ENCODE results near the gene NTN5. TPM values are rescaled to one million over a fixed set of nuclear protein-coding genes. Genes with fewer than 3 reads are reported as not detected.

Gene NTN5
- total and polyA plus RNA-seq, 8 donors, result 0.12 to 1.8 (median 0.25) TPM; not detected in 1

DNA sequence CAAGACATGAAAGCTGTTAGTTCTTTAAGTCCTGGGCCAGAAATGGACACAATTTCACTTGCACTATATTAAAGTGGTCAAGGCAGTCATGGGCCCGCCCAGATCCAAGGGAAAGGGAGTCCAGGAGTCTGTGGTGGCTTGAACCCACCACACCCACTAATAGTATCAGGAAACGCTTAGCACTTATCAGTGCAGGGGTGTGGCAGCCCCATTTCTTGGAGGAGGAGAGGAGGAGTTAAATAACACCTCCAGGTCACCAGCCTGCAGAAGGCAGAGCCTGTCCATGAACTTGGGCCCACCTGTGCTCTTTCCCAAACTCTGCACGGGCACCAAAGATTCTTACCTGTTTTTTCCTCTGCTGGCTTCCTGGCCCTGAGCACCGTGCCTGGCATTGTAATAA lies 5.4 kb upstream of the NTN5 start:
- FAIRE-seq (no peak), ATAC-seq (peak; percentile 73 to 88 (median 83))

DNA sequence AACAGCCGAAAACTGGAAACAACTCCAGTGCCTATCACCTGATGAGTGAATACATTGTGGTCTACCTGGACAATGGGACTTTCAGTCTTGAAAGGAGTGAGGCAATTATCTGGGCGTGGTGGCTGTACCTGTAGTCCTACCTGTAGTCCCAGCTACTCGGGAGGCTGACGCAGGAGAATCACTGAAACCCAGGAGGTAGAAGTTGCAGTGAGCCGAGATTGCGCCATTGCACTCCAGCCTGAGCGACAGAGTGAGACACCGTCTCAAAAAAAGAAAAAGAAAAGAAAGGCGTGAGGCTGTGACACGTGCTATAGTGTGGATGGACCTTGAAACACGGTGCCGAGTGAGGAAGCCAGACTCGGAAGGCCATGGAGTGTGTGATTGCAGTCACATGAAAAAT lies 4.1 kb upstream of the NTN5 start:
- H3K27ac ChIP-seq, result no peak overlapping the region
- H3K27me3 ChIP-seq, result no peaks in the 10 kb centered on the region
- H3K9me3 ChIP-seq, result no peaks in the 10 kb centered on the region
- intact Hi-C loops (cut with DNase I), result no loop called here
- 84 to 89% methylated on average over 13 of the region's 13 CpGs for WGBS, 2 donors
- ATAC-seq (no peak), DNase-seq (no peak), FAIRE-seq (no peak)
- no peak overlapping the region for H3K4me3 ChIP-seq
- peaks cover 0 to 9% (median 9%) of the 10 kb centered on the region in 3 donors for H3K4me1 ChIP-seq
- TF ChIP-seq CTCF (IDR thresholded peaks at IDR 0.05), result no peak
- H3K36me3 ChIP-seq, result no peaks in the 10 kb centered on the region

More for the DNA sequence above, 5.4 kb upstream of the NTN5 start:
- peak in 5 of 6 donors; percentile 67 to 92 (median 83) for DNase-seq
- no peak for TF ChIP-seq CTCF (IDR thresholded peaks at IDR 0.05)
- Histone ChIP-seq H3K27ac (peak overlapping the region; percentile 22 to 85 (median 65)), H3K4me3 (no peak overlapping the region), H3K36me3 (no peaks in the 10 kb centered on the region), H3K4me1 (peaks cover 0 to 9% (median 9%) of the 10 kb centered on the region in 3 donors), H3K9me3 (no peaks in the 10 kb centered on the region), H3K27me3 (no peaks in the 10 kb centered on the region)
- WGBS, 2 donors, result 24 to 25% methylated on average over 4 of the region's 4 CpGs
- intact Hi-C loops (cut with DNase I), result no loop called here

DNA sequence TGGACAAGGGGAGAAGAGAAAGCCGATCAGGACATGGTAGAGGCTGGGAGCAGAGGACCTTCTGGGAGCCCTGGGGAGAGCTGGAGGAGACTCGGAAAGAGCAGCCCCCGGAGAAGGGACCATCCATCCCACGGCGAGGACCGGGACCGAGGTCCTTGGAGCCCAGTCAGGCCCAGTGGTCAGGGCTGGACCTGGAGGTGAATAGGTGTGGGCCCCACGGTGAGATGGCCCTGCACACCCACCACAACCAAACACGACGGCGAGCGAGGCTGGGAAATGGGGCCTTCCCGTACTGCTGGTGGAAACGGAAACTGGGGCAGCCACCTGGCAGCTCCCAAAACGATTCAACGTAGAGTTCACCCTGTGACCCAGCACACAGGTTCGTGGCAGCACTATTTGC lies 3.7 kb upstream of the NTN5 start:
- WGBS, 2 donors, result 88 to 94% methylated on average over 17 of the region's 17 CpGs
- TF ChIP-seq CTCF (IDR thresholded peaks at IDR 0.05), result no peak
- Histone ChIP-seq H3K27ac (no peak overlapping the region), H3K9me3 (no peaks in the 10 kb centered on the region), H3K36me3 (no peaks in the 10 kb centered on the region), H3K27me3 (no peaks in the 10 kb centered on the region), H3K4me1 (peaks cover 0 to 9% (median 9%) of the 10 kb centered on the region in 3 donors), H3K4me3 (no peak overlapping the region)
- intact Hi-C loops (cut with DNase I), result no loop called here
- FAIRE-seq, result no peak
- no peak for ATAC-seq
- DNase-seq, result no peak

- DNase-seq (peak; percentile 78 to 89 (median 82)), FAIRE-seq (no peak), ATAC-seq (peak; percentile 67 to 83 (median 78))
- 28 to 29% methylated on average over 28 of the region's 28 CpGs for WGBS, 2 donors
- Histone ChIP-seq H3K9me3 (no peaks in the 10 kb centered on the region), H3K36me3 (no peaks in the 10 kb centered on the region), H3K27me3 (no peaks in the 10 kb centered on the region), H3K4me3 (no peak overlapping the region), H3K4me1 (peaks cover 0 to 9% (median 9%) of the 10 kb centered on the region in 3 donors), H3K27ac (no peak overlapping the region)
- intact Hi-C loops (cut with DNase I), result no loop called here
- peak; percentile 74 to 86 (median 80) for TF ChIP-seq CTCF (IDR thresholded peaks at IDR 0.05)
Observed at GRCh38 chr19:48674921-48675824, 2.4 kb upstream of the NTN5 start.
